SK-N-SH treated with all-trans-retinoic acid at 6 μM for 48 hours (cell line): Measurements from ENCODE around the gene TUBB6.

Experiments
- ATAC-seq: fragments of 200-7000 bp; cut with Tn5 transposase; 3 replicates; pipeline ENCODE4 v1.9.1; 2020; ENCODE audit warnings: mild to moderate bottlenecking, moderate library complexity
- ARNTL ChIP-seq: fragments of 450-650 bp; formaldehyde crosslinking; IDR thresholded peaks from 2 replicates; pipeline ENCODE4 v1.5.0; 2020; ENCODE audit warnings: low read depth, mild to moderate bottlenecking, moderate library complexity, borderline replicate concordance
- CREB5 ChIP-seq: fragments of 250-450 bp; sonication (Bioruptor Pico); IDR thresholded peaks from 2 replicates; pipeline ENCODE4 v1.5.1; 2020; ENCODE audit warnings: low read depth, mild to moderate bottlenecking, moderate library complexity
- CSRNP3 ChIP-seq: fragments of 250-450 bp; sonication (Bioruptor Pico); IDR thresholded peaks from 2 replicates; pipeline ENCODE4 v1.5.1; 2021; ENCODE audit warnings: mild to moderate bottlenecking, moderate library complexity
- ESRRG ChIP-seq: fragments of 250-450 bp; sonication (Bioruptor Pico); IDR thresholded peaks from 2 replicates; pipeline ENCODE4 v1.6.1; 2021; ENCODE audit warnings: mild to moderate bottlenecking
- ISL1 ChIP-seq: fragments of 250-450 bp; sonication (Bioruptor Pico); IDR thresholded peaks from 2 replicates; pipeline ENCODE4 v2.1.2; 2022; ENCODE audit warnings: mild to moderate bottlenecking, moderate library complexity
- OSR1 ChIP-seq: fragments of 250-450 bp; sonication (Bioruptor Pico); IDR thresholded peaks from 2 replicates; pipeline ENCODE4 v1.8.0; 2022; ENCODE audit warnings: moderate library complexity, mild to moderate bottlenecking, inconsistent platforms
- PATZ1 ChIP-seq: fragments of 250-450 bp; sonication (Bioruptor Pico); IDR thresholded peaks from 2 replicates; pipeline ENCODE4 v1.8.0; 2020; ENCODE audit warnings: mild to moderate bottlenecking, moderate library complexity, borderline replicate concordance
- POU6F1 ChIP-seq: fragments of 250-450 bp; sonication (Bioruptor Pico); IDR thresholded peaks from 2 replicates; pipeline ENCODE4 v1.8.0; 2021; ENCODE audit warnings: low read depth, mild to moderate bottlenecking, moderate library complexity, borderline replicate concordance
- RARB ChIP-seq: fragments of 250-450 bp; sonication (Bioruptor Pico); IDR thresholded peaks from 2 replicates; pipeline ENCODE4 v1.8.0; 2021; ENCODE audit warnings: mild to moderate bottlenecking, moderate library complexity
- SNAI2 ChIP-seq: fragments of 250-450 bp; sonication (Bioruptor Pico); IDR thresholded peaks from 2 replicates; pipeline ENCODE4 v1.5.0; 2020; ENCODE audit warnings: mild to moderate bottlenecking, moderate library complexity
- TCF4 ChIP-seq: fragments of 250-450 bp; sonication (Bioruptor Pico); IDR thresholded peaks from 2 replicates; pipeline ENCODE4 v1.8.0; 2021; ENCODE audit warnings: mild to moderate bottlenecking, moderate library complexity, borderline replicate concordance
- TOX ChIP-seq: fragments of 250-450 bp; sonication (Bioruptor Pico); IDR thresholded peaks from 2 replicates; pipeline ENCODE4 v1.8.0; 2021; ENCODE audit warnings: mild to moderate bottlenecking, moderate library complexity, borderline replicate concordance
- TSHZ2 ChIP-seq: fragments of 250-450 bp; sonication (Bioruptor Pico); IDR thresholded peaks from 2 replicates; pipeline ENCODE4 v1.5.0; 2020; ENCODE audit warnings: mild to moderate bottlenecking, moderate library complexity
- ZC3H10 ChIP-seq: fragments of 250-450 bp; sonication (Bioruptor Pico); IDR thresholded peaks from 2 replicates; pipeline ENCODE4 v1.5.1; 2021; ENCODE audit warnings: mild to moderate bottlenecking, moderate library complexity
- ZNF70 ChIP-seq: fragments of 450-650 bp; formaldehyde crosslinking; IDR thresholded peaks from 2 replicates; pipeline ENCODE4 v1.5.0; 2020; ENCODE audit warnings: mild to moderate bottlenecking, moderate library complexity
- ZNF8 ChIP-seq: fragments of 450-650 bp; formaldehyde crosslinking; IDR thresholded peaks from 2 replicates; pipeline ENCODE4 v1.5.0; 2020; ENCODE audit warnings: mild to moderate bottlenecking, moderate library complexity

Gene TUBB6

GRCh38 chr18:12309683-12310198 lies 1.7 kb downstream of the TUBB6 start:
- ATAC-seq: no peak
- no peak for TF ChIP-seq PATZ1 (CRISPR knock-in tag)
- no peak for TF ChIP-seq ISL1 (CRISPR knock-in tag)
- no peak for TF ChIP-seq SNAI2 (CRISPR knock-in tag)
- TF ChIP-seq ESRRG (CRISPR knock-in tag): no peak
- no peak for TF ChIP-seq ARNTL (CRISPR knock-in tag)
- TF ChIP-seq CREB5 (CRISPR knock-in tag): no peak
- TF ChIP-seq OSR1 (CRISPR knock-in tag): no peak
- TF ChIP-seq POU6F1 (CRISPR knock-in tag): no peak
- TF ChIP-seq ZNF70: no peak
- TF ChIP-seq CSRNP3 (CRISPR knock-in tag): no peak

GRCh38 chr18:12310762-12311161 lies 2.7 kb downstream of the TUBB6 start:
- no peak for ATAC-seq
- no peak for TF ChIP-seq ZNF8
- TF ChIP-seq ISL1 (CRISPR knock-in tag): no peak
- no peak for TF ChIP-seq POU6F1 (CRISPR knock-in tag)
- TF ChIP-seq ZC3H10 (CRISPR knock-in tag): no peak
- TF ChIP-seq CREB5 (CRISPR knock-in tag): no peak
- TF ChIP-seq RARB (CRISPR knock-in tag): no peak
- no peak for TF ChIP-seq ARNTL (CRISPR knock-in tag)
- TF ChIP-seq TOX (CRISPR knock-in tag): no peak
- TF ChIP-seq CSRNP3 (CRISPR knock-in tag): no peak

- peak; percentile 49 for ATAC-seq
- no peak for TF ChIP-seq PATZ1 (CRISPR knock-in tag)
- TF ChIP-seq ZNF8: no peak
- TF ChIP-seq ESRRG (CRISPR knock-in tag): no peak
- no peak for TF ChIP-seq TCF4 (CRISPR knock-in tag)
- TF ChIP-seq TSHZ2 (CRISPR knock-in tag): no peak
- no peak for TF ChIP-seq POU6F1 (CRISPR knock-in tag)
Measured at GRCh38 chr18:12312976-12313375, 4.9 kb downstream of the TUBB6 start.
